Activated CD4-positive, CD25-positive, alpha-beta regulatory T cell treated with anti-CD3 and anti-CD28 coated beads, Interleukin-2, amount 50 U/mL, for 24 hours (primary cell): Measurements from ENCODE around the gene CREB3L2.

Source experiments
- ATAC-seq, 2 donors: fragments of 150-1000 bp; cut with Tn5 transposase; one replicate each; pipeline ENCODE4 v1.10.0; 2021; ENCODE audit warnings: mild to moderate bottlenecking in 1 of 2, moderate library complexity in 1 of 2

The CREB3L2 gene

GRCh38 chr7:137949416-137950262, 52.2 kb downstream of the CREB3L2 start:
- ATAC-seq, result no peak

DNA sequence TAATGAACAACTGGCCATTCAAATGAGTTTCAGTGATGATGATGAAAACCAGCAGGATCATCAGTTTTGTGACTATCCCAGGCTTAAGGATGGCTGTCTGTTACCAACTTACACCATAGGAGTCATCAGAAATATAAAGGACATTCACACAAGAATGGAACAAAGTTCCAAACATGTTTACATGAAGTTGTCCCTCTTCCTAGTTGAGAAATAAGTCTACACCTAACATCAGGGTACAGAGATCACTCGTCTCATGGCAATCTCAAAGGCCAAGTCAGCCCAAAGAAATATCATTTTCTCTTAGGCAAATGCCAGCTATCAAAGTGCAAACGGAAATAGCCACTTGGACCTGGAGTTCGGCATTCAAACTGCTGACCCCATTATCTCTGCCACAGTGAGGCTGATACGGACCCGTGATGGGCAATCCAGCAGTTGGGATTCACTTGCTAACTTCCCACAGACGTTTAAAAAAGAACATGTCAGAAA, 53.0 kb downstream of the CREB3L2 start:
- ATAC-seq, result no peak

DNA sequence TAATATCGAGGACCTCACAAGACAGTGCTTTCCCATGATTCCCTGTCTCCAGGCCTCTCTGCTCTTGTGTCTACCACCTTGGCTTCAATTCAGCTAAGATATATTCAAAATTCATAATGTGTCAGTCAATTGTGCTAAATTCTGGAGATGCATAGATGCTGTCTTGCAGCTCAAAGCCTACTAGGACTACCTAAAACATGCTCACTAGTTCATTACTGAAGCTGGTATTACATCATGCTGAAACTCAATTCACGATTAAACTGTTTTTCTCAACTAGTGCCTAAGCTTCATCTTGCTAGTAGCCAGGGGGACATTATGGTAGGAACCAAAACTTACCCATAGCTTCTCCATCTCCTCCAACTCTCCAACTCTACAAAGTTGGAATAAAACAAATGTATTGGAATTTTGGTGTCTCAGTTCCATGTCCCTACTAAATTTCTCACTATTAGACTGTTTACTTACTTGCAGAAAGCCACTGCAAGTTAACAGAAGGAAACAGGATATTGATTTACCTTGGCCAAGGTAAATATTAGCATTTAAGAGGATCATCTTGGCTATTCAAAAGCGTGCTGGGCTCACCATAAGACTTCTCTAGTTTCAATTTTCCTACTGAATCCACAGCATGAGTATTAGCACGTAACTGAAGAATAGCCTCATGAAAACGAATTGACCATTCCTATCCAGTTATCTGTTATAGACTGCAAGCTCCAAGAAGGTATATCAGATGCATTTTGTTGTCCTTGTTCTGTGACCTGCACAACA, 53.6 kb downstream of the CREB3L2 start:
- no peak for ATAC-seq

- no peak for ATAC-seq
These were observed 54.8 kb downstream of the CREB3L2 start for GRCh38 chr7:137947046-137947445.

- no peak for ATAC-seq
These were observed 55.9 kb downstream of the CREB3L2 start for GRCh38 chr7:137946011-137946410.

GRCh38 chr7:137944168-137944567, 57.7 kb downstream of the CREB3L2 start:
- no peak for ATAC-seq

- ATAC-seq, result no peak
These were observed 58.7 kb downstream of the CREB3L2 start for GRCh38 chr7:137943132-137943551.

DNA sequence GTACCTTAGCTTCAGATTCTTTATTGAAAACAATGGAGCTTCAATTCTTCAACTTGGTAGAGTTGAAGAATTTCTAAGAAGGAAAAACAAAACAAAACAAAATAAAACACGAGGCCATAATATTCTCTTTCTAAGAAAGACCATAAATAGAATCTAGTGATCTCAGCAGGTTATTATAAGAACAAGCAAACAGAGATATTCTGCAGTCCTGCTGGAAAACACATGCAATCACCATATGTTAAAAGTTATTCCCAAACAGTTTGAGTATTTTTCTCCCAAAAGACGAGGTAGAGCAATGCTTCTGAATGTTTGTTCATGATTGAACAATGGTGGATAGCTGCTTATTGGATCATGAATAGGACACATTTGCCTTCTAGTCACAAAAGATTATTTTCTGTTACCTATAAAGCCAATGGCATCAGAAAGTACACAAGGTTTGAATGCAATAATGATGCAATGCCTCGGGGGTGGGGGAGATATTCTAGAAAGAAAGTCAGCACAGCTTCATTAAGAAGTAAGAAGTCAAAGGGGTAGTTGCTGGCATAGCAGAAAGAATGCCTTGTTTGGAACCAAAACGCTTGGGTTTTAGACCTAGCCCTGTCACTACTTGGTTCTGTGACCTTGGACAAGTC, 59.3 kb downstream of the CREB3L2 start:
- no peak for ATAC-seq

DNA sequence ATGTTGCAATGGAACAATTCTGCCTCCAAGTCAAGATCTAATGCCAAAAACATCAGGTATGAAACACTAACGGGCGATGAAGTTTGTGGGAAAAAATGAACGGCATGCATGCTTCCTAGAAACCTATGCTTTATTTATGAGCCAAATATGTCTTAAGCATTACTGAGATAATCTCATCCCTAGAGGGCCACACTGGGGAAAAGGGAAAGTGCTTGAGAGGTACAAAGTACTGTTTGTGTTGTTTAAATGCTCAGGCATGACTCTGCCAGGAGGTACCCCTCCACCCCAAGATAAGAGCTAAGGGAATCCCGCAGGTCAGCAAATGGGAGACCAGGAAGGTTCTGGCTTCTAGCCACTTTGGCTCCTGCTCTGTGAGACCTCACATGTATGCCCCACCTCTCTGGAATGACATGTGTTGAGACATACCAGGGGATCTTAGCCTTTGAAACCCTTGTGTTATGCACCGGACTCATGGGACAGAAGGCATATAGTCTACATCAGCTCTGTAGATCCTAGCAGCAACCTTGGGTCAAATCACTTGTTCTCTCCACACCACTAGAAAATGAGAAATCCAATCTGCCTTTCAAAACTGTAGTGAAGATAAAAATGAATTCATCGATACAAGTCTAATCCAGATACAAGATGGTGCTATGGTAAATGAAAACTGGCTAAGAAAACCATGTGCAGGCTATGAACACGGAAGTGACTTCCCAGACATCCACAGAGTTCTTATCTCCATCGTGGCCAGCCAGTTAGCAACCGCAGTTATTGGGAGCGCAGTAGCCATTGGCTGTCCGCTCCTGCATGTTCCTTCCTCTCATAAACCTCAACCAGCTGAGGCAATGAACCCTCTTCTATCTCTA, 61.0 kb downstream of the CREB3L2 start:
- no peak for ATAC-seq

DNA sequence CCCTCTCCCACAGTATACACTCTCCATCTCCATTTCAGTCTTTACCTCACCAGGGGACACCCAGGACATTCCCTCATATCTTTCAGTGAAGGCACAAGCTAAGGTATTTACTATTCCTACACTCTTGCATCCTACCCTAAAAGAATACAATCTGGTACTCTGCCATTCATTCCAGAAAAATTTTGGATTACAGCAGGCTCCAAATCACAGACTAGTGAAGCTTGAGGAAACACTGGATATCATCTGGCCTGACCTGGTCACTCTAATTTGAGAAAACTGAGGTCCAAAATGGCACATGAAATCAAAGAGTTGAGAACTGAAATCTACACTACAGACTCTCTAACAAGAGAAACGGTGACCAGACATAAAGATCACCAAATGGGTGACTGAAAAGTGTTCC, 61.7 kb downstream of the CREB3L2 start:
- ATAC-seq, result no peak

DNA sequence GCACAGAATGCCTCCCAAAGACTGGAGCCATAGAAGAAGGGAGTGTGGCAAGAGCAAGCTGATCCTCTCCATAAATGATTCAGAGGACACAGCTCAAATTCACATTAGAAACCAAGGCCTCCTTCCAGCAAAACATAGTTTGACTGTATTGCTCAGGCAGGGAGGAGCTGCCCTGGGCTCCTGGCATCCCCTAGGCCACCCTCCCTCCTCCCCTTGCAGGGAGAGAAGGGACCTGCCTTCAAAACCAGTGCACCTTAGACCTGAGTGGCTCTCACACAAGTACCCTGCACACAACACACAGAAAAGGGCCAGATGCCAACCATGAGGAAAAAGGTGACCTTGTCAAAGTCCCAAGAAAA, 64.7 kb downstream of the CREB3L2 start:
- ATAC-seq, result no peak

DNA sequence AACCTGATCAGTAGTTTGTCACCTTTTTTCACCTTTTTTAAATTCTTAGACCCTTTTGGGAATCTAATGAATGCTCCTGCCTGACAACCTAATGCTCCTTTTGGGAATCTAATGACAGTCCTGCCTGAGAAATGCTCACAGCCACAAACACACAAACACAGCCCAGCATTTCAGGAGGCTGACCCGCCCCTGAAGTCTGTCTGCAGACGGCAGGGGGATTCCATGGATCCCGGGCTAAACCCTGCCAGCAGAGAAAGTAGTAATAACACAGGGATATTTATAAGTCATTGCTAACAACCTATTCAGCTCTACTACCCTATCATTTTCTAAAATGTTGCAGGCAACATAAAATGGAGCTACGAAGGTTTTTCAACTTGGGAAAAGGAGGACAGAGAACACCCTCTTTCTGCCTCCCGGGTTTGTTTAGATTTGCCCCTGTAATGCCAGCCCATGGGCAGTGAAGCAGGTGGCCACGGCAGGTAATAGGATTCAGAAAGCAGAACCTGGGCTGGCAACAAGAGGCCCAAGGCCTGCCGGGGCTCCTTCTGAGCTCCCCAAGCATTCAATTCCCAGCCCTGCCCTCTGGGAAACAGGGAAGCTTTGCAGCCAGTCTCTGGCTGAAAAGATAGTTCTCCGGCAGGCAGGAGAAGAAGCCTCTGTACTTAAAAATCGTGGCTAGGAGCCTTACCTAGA, 65.2 kb downstream of the CREB3L2 start:
- ATAC-seq, result no peak

- no peak for ATAC-seq
These were observed 65.9 kb downstream of the CREB3L2 start for GRCh38 chr7:137935884-137936508.

- peak; percentile 80 to 81 for ATAC-seq
These were observed 66.7 kb downstream of the CREB3L2 start for GRCh38 chr7:137934941-137935883.

DNA sequence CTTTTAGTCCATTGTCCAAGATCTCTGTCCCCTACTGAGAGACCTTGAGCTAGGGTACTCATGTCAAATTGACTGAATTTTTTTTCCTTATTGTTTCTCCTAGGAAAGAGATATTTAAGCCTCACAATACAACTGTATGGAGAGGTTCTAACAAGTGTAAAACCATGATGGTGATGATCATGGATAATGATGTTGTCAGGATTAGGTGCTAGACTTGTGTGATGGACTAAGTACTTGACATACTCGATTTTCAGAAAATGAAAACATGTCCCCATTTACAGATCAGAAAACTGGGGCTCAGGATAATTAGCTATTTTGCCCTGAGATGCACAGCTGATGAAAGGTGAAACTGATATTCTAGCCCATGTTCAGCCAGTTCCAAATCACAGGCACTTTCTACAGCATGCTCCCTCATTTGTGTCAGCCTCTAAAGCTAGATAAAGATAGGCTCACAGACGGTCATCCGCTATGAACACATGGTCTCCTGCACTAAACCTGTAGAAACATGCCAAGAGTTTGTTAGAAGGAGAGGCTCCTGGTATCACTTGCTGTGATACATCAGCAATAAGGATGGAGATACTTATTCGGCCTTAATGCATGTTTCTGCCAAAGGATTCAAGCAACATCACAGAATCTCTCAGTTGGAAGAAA, 67.6 kb downstream of the CREB3L2 start:
- ATAC-seq, result no peak

DNA sequence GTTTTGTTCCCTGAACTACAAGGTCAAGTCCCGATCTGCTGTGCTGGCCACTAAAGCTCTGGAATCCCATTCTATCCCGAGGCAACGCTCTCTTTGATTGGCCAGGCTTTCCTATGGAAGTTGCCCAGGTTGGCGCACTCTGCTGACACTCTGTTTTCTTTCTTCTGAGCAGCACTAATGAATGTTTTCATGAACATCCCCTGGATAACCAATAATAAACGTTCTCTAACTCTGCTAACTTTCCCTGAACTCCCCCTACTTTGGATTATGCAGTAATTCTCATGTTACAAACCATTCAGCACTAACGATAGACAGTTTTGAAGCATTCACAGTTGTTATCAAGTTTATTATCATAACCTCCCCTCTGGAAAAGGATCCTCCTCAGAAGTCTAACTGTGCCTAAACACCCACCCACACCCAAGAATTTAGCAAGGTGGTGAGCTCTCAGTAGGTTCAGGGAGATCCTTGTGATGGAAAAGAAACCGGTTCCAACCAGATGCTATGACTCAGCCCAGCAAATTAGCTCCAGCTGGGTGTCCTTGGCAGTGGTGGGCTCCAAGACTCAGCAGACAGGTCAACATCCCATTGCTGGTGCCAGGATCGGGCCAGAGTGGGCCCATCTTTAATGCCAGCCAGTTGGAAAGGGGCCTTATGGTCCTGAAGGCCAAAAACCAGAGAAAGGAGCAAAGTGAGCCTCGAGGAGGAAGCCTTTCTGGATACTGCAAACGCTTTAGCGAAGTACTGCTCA, 68.4 kb downstream of the CREB3L2 start:
- ATAC-seq, result no peak

GRCh38 chr7:137932881-137933269, 69.0 kb downstream of the CREB3L2 start:
- no peak for ATAC-seq

- ATAC-seq, result no peak
These were observed 70.1 kb downstream of the CREB3L2 start for GRCh38 chr7:137931823-137932222.

DNA sequence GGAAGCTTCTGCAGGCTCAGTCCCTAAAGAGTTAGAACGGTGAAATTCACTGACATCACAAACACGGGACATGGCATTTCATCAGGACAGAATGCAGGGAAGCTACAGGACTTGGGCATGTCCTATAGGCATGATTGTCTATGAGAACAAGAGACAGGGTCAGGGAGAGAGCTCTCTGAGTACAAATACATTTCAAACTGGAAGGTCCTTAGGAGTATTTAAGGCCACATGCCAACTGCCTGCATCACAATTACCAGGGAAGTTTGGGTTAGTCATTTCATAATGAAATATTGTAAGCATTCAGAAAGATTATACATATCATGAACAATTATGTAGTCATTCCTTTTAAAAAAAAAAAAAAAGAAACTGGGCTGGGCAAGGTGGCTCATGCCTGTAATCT, 71.3 kb downstream of the CREB3L2 start:
- ATAC-seq, result peak; percentile 36 to 51
